ENCODE measurements around the gene SGSH.
A peak's percentile ranks its signal among the peaks of the same experiment; 100 is the strongest.

Gene SGSH

GRCh38 chr17:80209765-80210164 is 10.4 kb downstream of the SGSH start:
- no peak overlapping the region for H2BK12ac ChIP-seq (ENCODE audit: low read length in 2 of 2)
- no peaks in the 10 kb centered on the region for H3K27me3 ChIP-seq (ENCODE audit: control insufficient read depth in 1 of 2, insufficient read depth in 1 of 2, low read length in 2 of 2)
- no peak overlapping the region for H3K9ac ChIP-seq (ENCODE audit: low read length)
- no peak overlapping the region for H3K27ac ChIP-seq (ENCODE audit: low read length, poor library complexity, severe bottlenecking)
- H3K4me1 ChIP-seq (ENCODE audit: control insufficient read depth, insufficient read depth, low read depth, low read length), result no peaks in the 10 kb centered on the region
- H4K91ac ChIP-seq (ENCODE audit: low read length), result no peak overlapping the region
- no peak overlapping the region for H2AK5ac ChIP-seq (ENCODE audit: low read length, severe bottlenecking)
- H2AFZ ChIP-seq (ENCODE audit: low read depth, low read length), result no peak overlapping the region
- no peak overlapping the region for H3K23ac ChIP-seq (ENCODE audit: low read length in 2 of 2)
- H3K18ac ChIP-seq (ENCODE audit: low read depth in 1 of 2, low read length in 2 of 2), result no peak overlapping the region
- no peak overlapping the region for H3K4me3 ChIP-seq (ENCODE audit: insufficient read depth in 1 of 2, low read depth in 1 of 2, low read length in 2 of 2)
- peaks cover 65 to 72% of the 10 kb centered on the region in 2 experiments for H3K36me3 ChIP-seq (ENCODE audit: control insufficient read depth in 1 of 2, insufficient read depth in 2 of 2, low read depth in 1 of 2, low read length in 2 of 2)
- H2BK15ac ChIP-seq (ENCODE audit: low read depth, poor library complexity, severe bottlenecking), result no peak overlapping the region
- peaks cover 2% of the 10 kb centered on the region for H3K79me1 ChIP-seq (replicated peaks; ENCODE audit: low read length, poor library complexity, severe bottlenecking)
- no peak for DNase-seq
- 91% methylated on average over 12 of the region's 12 CpGs for WGBS
- H2BK120ac ChIP-seq (ENCODE audit: low read depth, low read length), result no peak overlapping the region
- H4K8ac ChIP-seq (ENCODE audit: low read length), result peak overlapping the region; percentile 13
- no peak overlapping the region for H2BK5ac ChIP-seq (ENCODE audit: low read depth, low read length, poor library complexity, severe bottlenecking)
- H3K4me2 ChIP-seq (ENCODE audit: low read length, poor library complexity, severe bottlenecking), result no peak overlapping the region
- no peaks in the 10 kb centered on the region for H3K9me3 ChIP-seq (ENCODE audit: control insufficient read depth, low read length)
- no peak overlapping the region for H3K4ac ChIP-seq (ENCODE audit: low read depth in 1 of 2, low read length in 2 of 2)
- H3K14ac ChIP-seq (ENCODE audit: low read length in 2 of 2), result no peak overlapping the region

- Histone ChIP-seq H3K14ac (ENCODE audit: low read length in 2 of 2) (no peak overlapping the region), H3K27me3 (ENCODE audit: control insufficient read depth in 1 of 2, insufficient read depth in 1 of 2, low read length in 2 of 2) (no peaks in the 10 kb centered on the region), H3K9me3 (ENCODE audit: control insufficient read depth, low read length) (no peaks in the 10 kb centered on the region), H3K4me3 (ENCODE audit: insufficient read depth in 1 of 2, low read depth in 1 of 2, low read length in 2 of 2) (no peak overlapping the region), H2BK15ac (ENCODE audit: low read depth, poor library complexity, severe bottlenecking) (no peak overlapping the region), H2BK5ac (ENCODE audit: low read depth, low read length, poor library complexity, severe bottlenecking) (no peak overlapping the region), H4K8ac (ENCODE audit: low read length) (no peak overlapping the region), H3K9ac (ENCODE audit: low read length) (no peak overlapping the region), H3K18ac (ENCODE audit: low read depth in 1 of 2, low read length in 2 of 2) (no peak overlapping the region), H3K4ac (ENCODE audit: low read depth in 1 of 2, low read length in 2 of 2) (no peak overlapping the region), H2BK120ac (ENCODE audit: low read depth, low read length) (no peak overlapping the region), H3K79me1 (replicated peaks; ENCODE audit: low read length, poor library complexity, severe bottlenecking) (no peaks in the 10 kb centered on the region), H3K4me2 (ENCODE audit: low read length, poor library complexity, severe bottlenecking) (no peak overlapping the region), H4K91ac (ENCODE audit: low read length) (no peak overlapping the region), H3K36me3 (ENCODE audit: control insufficient read depth in 1 of 2, insufficient read depth in 2 of 2, low read depth in 1 of 2, low read length in 2 of 2) (peaks cover 48 to 55% of the 10 kb centered on the region in 2 experiments), H3K27ac (ENCODE audit: low read length, poor library complexity, severe bottlenecking) (no peak overlapping the region), H3K4me1 (ENCODE audit: control insufficient read depth, insufficient read depth, low read depth, low read length) (peaks cover 4% of the 10 kb centered on the region), H3K23ac (ENCODE audit: low read length in 2 of 2) (no peak overlapping the region), H2AK5ac (ENCODE audit: low read length, severe bottlenecking) (no peak overlapping the region), H2BK12ac (ENCODE audit: low read length in 2 of 2) (no peak overlapping the region), H2AFZ (ENCODE audit: low read depth, low read length) (no peak overlapping the region)
- WGBS, result 95% methylated on average over 16 of the region's 16 CpGs
- DNase-seq, result no peak
Observed at GRCh38 chr17:80208050-80208449, 12.1 kb downstream of the SGSH start.

GRCh38 chr17:80205811-80206210 is 14.3 kb downstream of the SGSH start:
- WGBS, result 94% methylated on average over 13 of the region's 13 CpGs
- no peak overlapping the region for H3K23ac ChIP-seq (ENCODE audit: low read length in 2 of 2)
- no peak overlapping the region for H3K27ac ChIP-seq (ENCODE audit: low read length, poor library complexity, severe bottlenecking)
- no peak overlapping the region for H2AFZ ChIP-seq (ENCODE audit: low read depth, low read length)
- no peak overlapping the region for H3K4ac ChIP-seq (ENCODE audit: low read depth in 1 of 2, low read length in 2 of 2)
- H3K4me1 ChIP-seq (ENCODE audit: control insufficient read depth, insufficient read depth, low read depth, low read length), result peaks cover 4% of the 10 kb centered on the region
- no peaks in the 10 kb centered on the region for H3K79me1 ChIP-seq (replicated peaks; ENCODE audit: low read length, poor library complexity, severe bottlenecking)
- no peak overlapping the region for H3K4me3 ChIP-seq (ENCODE audit: insufficient read depth in 1 of 2, low read depth in 1 of 2, low read length in 2 of 2)
- no peak overlapping the region for H2BK5ac ChIP-seq (ENCODE audit: low read depth, low read length, poor library complexity, severe bottlenecking)
- no peak overlapping the region for H2BK15ac ChIP-seq (ENCODE audit: low read depth, poor library complexity, severe bottlenecking)
- H2BK12ac ChIP-seq (ENCODE audit: low read length in 2 of 2), result no peak overlapping the region
- no peak overlapping the region for H3K18ac ChIP-seq (ENCODE audit: low read depth in 1 of 2, low read length in 2 of 2)
- H3K36me3 ChIP-seq (ENCODE audit: control insufficient read depth in 1 of 2, insufficient read depth in 2 of 2, low read depth in 1 of 2, low read length in 2 of 2), result peaks cover 27 to 34% of the 10 kb centered on the region in 2 experiments
- no peak overlapping the region for H3K4me2 ChIP-seq (ENCODE audit: low read length, poor library complexity, severe bottlenecking)
- no peaks in the 10 kb centered on the region for H3K27me3 ChIP-seq (ENCODE audit: control insufficient read depth in 1 of 2, insufficient read depth in 1 of 2, low read length in 2 of 2)
- no peak overlapping the region for H2BK120ac ChIP-seq (ENCODE audit: low read depth, low read length)
- no peak for DNase-seq
- H4K8ac ChIP-seq (ENCODE audit: low read length), result no peak overlapping the region
- no peak overlapping the region for H4K91ac ChIP-seq (ENCODE audit: low read length)
- H2AK5ac ChIP-seq (ENCODE audit: low read length, severe bottlenecking), result no peak overlapping the region
- H3K9ac ChIP-seq (ENCODE audit: low read length), result no peak overlapping the region
- no peaks in the 10 kb centered on the region for H3K9me3 ChIP-seq (ENCODE audit: control insufficient read depth, low read length)
- H3K14ac ChIP-seq (ENCODE audit: low read length in 2 of 2), result no peak overlapping the region

- Histone ChIP-seq H2BK15ac (ENCODE audit: low read depth, poor library complexity, severe bottlenecking) (no peak overlapping the region), H3K4me3 (ENCODE audit: insufficient read depth in 1 of 2, low read depth in 1 of 2, low read length in 2 of 2) (no peak overlapping the region), H3K4me1 (ENCODE audit: control insufficient read depth, insufficient read depth, low read depth, low read length) (peaks cover 4% of the 10 kb centered on the region), H3K27ac (ENCODE audit: low read length, poor library complexity, severe bottlenecking) (no peak overlapping the region), H2AFZ (ENCODE audit: low read depth, low read length) (no peak overlapping the region), H3K36me3 (ENCODE audit: control insufficient read depth in 1 of 2, insufficient read depth in 2 of 2, low read depth in 1 of 2, low read length in 2 of 2) (peaks cover 17 to 24% of the 10 kb centered on the region in 2 experiments), H4K8ac (ENCODE audit: low read length) (no peak overlapping the region), H3K23ac (ENCODE audit: low read length in 2 of 2) (no peak overlapping the region), H2BK12ac (ENCODE audit: low read length in 2 of 2) (no peak overlapping the region), H3K14ac (ENCODE audit: low read length in 2 of 2) (no peak overlapping the region), H2AK5ac (ENCODE audit: low read length, severe bottlenecking) (no peak overlapping the region), H3K4me2 (ENCODE audit: low read length, poor library complexity, severe bottlenecking) (no peak overlapping the region), H3K79me1 (replicated peaks; ENCODE audit: low read length, poor library complexity, severe bottlenecking) (no peaks in the 10 kb centered on the region), H3K18ac (ENCODE audit: low read depth in 1 of 2, low read length in 2 of 2) (no peak overlapping the region), H2BK120ac (ENCODE audit: low read depth, low read length) (no peak overlapping the region), H4K91ac (ENCODE audit: low read length) (no peak overlapping the region), H2BK5ac (ENCODE audit: low read depth, low read length, poor library complexity, severe bottlenecking) (no peak overlapping the region), H3K4ac (ENCODE audit: low read depth in 1 of 2, low read length in 2 of 2) (no peak overlapping the region), H3K9ac (ENCODE audit: low read length) (no peak overlapping the region), H3K27me3 (ENCODE audit: control insufficient read depth in 1 of 2, insufficient read depth in 1 of 2, low read length in 2 of 2) (no peaks in the 10 kb centered on the region), H3K9me3 (ENCODE audit: control insufficient read depth, low read length) (no peaks in the 10 kb centered on the region)
- 87% methylated on average over 18 of the region's 19 CpGs for WGBS
- no peak for DNase-seq
Observed at GRCh38 chr17:80204626-80205468, 15.3 kb downstream of the SGSH start.

Data from mesenchymal stem cell (in vitro differentiated cells and primary cell).